Adrenal gland (tissue), 12 donors: ENCODE measurements around the gene COG1. TPM values are rescaled to one million over a fixed set of nuclear protein-coding genes. Genes with fewer than 3 reads are reported as not detected.

Experiments used
- DNase-seq, 7 donors: peaks; one replicate each; pipeline ENCODE4 v3.0.0-alpha.2; 2019 to 2020
- H3K27ac ChIP-seq, 5 donors: fragments of 200-600 bp; sonication (generic) in 4 of 5; 1 replicate in 3 of 5; 2 replicates in 2 of 5; pipeline versions ENCODE4 v1.5.1 to v1.8.0; 2016 to 2020; ENCODE audit warnings: mild to moderate bottlenecking in 1 of 5
- H3K27me3 ChIP-seq: fragments of 200-600 bp; 2 replicates; pipeline ENCODE4 v1.8.0; 2021
- H3K36me3 ChIP-seq, 2 donors: fragments of 200-600 bp; replicated peaks in 1 of 2; 1 replicate in 1 of 2; 2 replicates in 1 of 2; pipeline versions ENCODE4 v1.5.1 to v1.8.0; 2018 to 2022
- H3K4me1 ChIP-seq, 2 donors: fragments of 200-600 bp; replicated peaks in 1 of 2; 1 replicate in 1 of 2; 2 replicates in 1 of 2; pipeline versions ENCODE4 v1.5.1 to v1.8.0; 2018 to 2021
- H3K4me3 ChIP-seq, 4 donors: fragments of 200-600 bp; sonication (generic) in 3 of 4; one replicate each; pipeline ENCODE4 v1.5.1; 2016 to 2018
- H3K9me3 ChIP-seq, 3 donors: fragments of 200-600 bp; sonication (generic) in 1 of 3; replicated peaks in 1 of 3; 1 replicate in 2 of 3; 2 replicates in 1 of 3; pipeline versions ENCODE4 v1.5.1 to v1.8.0; 2016 to 2021
- POLR2A ChIP-seq, 2 donors: fragments of 450-650 bp; IDR thresholded peaks; one replicate each; pipeline ENCODE4 v1.6.1; 2017; ENCODE audit warnings: antibody characterized with exemption in 2 of 2, mild to moderate bottlenecking in 2 of 2, moderate library complexity in 1 of 2
- WGBS, 4 donors: extraction: QIAGEN DNeasy Blood & Tissue Kit in 2 of 4; methylation state at CpG; one replicate each; pipeline versions ENCODE4 v1.1.5 to v1.1.7; 2013 to 2017; 5-methylcytosine and 5-hydroxymethylcytosine counted together
- intact Hi-C, 2 donors: fragments of 100-400 bp; cut with DNase I; formaldehyde crosslinking; loops; one replicate each; pipeline versions ENCODE4 v1.14.1 to v1.15.0; 2022 to 2023
- polyA plus RNA-seq, 3 donors: library from polyadenylated mRNA; stranded (reverse); fragments of 200-250 nt in 2 of 3; fragments of 350-450 nt in 1 of 3; fragmentation: Illumina TruSeq in 1 of 3; extraction: RNeasy Lipid Tissue Mini Kit (QIAGEN cat#74804) in 1 of 3; gene quantifications; one replicate each; pipeline ENCODE4 v1.2.3, GENCODE V29; 2013 to 2014
- total RNA-seq, 9 donors: library from RNA; depleted of rRNA in 4 of 9; stranded (reverse); fragments of >200 nt in 4 of 9; fragments of 120-200 nt in 1 of 9; fragmentation: NEBNext Ultra II Directional in 1 of 9; extraction: Animal tissue kit (Norgen Biotek cat#: 25700) in 1 of 9; gene quantifications; one replicate each; pipeline versions ENCODE4 v1.1.0 to v1.2.4, GENCODE V29; 2013 to 2023
- TF ChIP-seq, protein P1 (sequence below), 6 experiments: fragments of 450-650 bp in 4 of 6; fragments of 200-600 bp in 2 of 6; sonication (generic) in 1 of 6; IDR thresholded peaks; 1 replicate in 5 of 6; 2 replicates in 1 of 6; pipeline versions ENCODE4 v1.5.1 to v1.8.0; 2016 to 2021; ENCODE audit warnings: antibody characterized with exemption in 6 of 6, mild to moderate bottlenecking in 2 of 6, moderate library complexity in 1 of 6
- donor health status: healthy with polysubstance abuse.
- donor health status: Bipolar disorder and iron deficiency.
- donor health status: DM: yes; HTN: yes; CAD: no.
- donor health status: DM: no; HTN: no; CAD: no.
- donor health status: DM: no; HTN: no; CAD: no.
- donor health status: DM: yes; HTN: yes; CAD: no.

COG1 gene
- total and polyA plus RNA-seq, 12 donors = 23.6 to 63.2 (median 52.9) TPM

DNA sequence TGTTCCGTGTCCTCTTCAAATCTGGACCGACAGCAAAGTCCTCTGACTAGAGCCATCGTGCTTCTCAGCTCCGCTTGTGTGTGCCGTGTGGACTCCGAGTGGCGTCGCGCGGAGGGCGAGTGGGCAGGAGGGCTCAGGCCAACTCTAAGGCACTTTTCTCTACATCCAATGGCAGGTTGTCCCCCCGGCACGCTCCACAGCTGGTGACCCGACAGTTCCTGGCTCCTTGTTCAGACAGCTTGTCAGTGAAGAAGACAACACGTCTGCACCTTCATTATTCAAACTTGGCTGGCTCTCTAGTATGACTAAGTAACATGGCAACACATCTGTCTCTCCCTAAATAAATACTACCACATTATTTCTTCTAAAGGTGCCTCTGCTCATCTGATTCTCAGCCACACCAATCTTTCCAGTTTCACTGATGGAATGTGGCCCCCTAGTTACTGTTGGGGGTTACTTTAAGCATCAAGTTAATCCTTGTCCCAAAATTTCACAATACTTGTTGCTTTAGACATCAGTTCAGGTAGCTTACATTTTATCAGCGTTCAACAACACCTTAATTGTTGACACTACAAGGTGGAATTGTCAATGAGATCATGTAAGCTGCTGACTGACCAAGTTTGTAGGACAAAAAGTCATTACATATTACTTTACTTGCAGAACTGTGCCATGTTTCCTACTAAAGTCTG is 15.4 kb downstream of the COG1 start:
- Histone ChIP-seq H3K9me3 (no peaks in the 10 kb centered on the region), H3K4me3 (no peak overlapping the region), H3K4me1 (peaks cover 0 to 9% of the 10 kb centered on the region in 2 donors), H3K36me3 (peaks cover 0 to 64% of the 10 kb centered on the region in 2 donors), H3K27ac (no peak overlapping the region), H3K27me3 (no peaks in the 10 kb centered on the region)
- WGBS, 4 donors = 92 to 95% (median 93%) methylated on average over 16 of the region's 16 CpGs
- no peak for TF ChIP-seq POLR2A (IDR thresholded peaks at IDR 0.05)
- TF ChIP-seq, protein P1, sequence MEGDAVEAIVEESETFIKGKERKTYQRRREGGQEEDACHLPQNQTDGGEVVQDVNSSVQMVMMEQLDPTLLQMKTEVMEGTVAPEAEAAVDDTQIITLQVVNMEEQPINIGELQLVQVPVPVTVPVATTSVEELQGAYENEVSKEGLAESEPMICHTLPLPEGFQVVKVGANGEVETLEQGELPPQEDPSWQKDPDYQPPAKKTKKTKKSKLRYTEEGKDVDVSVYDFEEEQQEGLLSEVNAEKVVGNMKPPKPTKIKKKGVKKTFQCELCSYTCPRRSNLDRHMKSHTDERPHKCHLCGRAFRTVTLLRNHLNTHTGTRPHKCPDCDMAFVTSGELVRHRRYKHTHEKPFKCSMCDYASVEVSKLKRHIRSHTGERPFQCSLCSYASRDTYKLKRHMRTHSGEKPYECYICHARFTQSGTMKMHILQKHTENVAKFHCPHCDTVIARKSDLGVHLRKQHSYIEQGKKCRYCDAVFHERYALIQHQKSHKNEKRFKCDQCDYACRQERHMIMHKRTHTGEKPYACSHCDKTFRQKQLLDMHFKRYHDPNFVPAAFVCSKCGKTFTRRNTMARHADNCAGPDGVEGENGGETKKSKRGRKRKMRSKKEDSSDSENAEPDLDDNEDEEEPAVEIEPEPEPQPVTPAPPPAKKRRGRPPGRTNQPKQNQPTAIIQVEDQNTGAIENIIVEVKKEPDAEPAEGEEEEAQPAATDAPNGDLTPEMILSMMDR (IDR thresholded peaks at IDR 0.05) = no peak
- intact Hi-C loops = no loop called here
- DNase-seq = no peak

- intact Hi-C loops = no loop called here
- H3K9me3 ChIP-seq = no peaks in the 10 kb centered on the region
- H3K36me3 ChIP-seq = peaks cover 0 to 55% of the 10 kb centered on the region in 2 donors
- H3K4me3 ChIP-seq = no peak overlapping the region
- no peak for DNase-seq
- H3K27me3 ChIP-seq = no peaks in the 10 kb centered on the region
- peaks cover 0 to 6% of the 10 kb centered on the region in 2 donors for H3K4me1 ChIP-seq
- H3K27ac ChIP-seq = peak overlapping the region in 2 of 5 donors; percentile 26 to 52
- TF ChIP-seq, protein P1 (IDR thresholded peaks at IDR 0.05) = no peak
- no peak for TF ChIP-seq POLR2A (IDR thresholded peaks at IDR 0.05)
- WGBS, 4 donors = 90 to 96% (median 95%) methylated on average over 8 to 13 of the region's 13 CpGs
These were observed 16.6 kb downstream of the COG1 start for GRCh38 chr17:73209436-73209835.

DNA sequence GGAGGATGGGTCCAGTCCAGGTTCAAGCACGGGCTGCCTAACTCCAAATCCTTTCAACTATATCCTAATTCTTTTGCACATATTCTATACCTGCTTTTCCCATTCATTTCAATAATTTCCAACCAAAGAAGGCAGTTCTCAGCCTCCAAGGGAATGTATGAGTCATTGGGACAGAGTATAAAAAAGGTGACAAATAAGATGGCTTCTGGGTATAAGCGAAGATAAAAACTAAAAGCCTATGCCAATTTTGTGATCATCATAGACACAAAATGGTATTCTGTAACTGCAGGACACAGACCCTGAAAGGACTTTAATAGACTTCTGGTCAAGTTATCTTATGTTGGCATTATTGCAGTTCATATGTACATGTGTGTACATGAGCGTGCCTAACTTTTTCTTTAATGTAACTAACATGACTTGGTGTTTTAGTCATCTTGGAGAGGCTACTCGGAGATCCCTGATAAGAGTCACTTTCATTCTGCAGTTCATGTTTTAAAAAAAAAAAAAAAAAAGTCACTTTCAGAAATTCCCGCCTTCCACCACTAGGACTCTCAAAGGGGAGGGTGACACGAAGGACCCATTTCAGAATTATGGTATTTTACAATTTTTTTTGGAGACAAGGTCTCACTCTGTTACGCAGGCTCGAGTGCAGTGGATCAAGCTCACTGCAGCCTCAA is 17.3 kb downstream of the COG1 start:
- H3K4me3 ChIP-seq = no peak overlapping the region
- intact Hi-C loops = no loop called here
- 49 to 56% (median 53%) methylated on average over 8 of the region's 8 CpGs for WGBS, 4 donors
- peak overlapping the region in 4 of 5 donors; percentile 21 to 52 (median 30) for H3K27ac ChIP-seq
- H3K9me3 ChIP-seq = no peaks in the 10 kb centered on the region
- TF ChIP-seq POLR2A (IDR thresholded peaks at IDR 0.05) = no peak
- TF ChIP-seq, protein P1 (IDR thresholded peaks at IDR 0.05) = peak; percentile 25 to 51 (median 48)
- peaks cover 0 to 50% of the 10 kb centered on the region in 2 donors for H3K36me3 ChIP-seq
- no peak for DNase-seq
- peaks cover 0 to 6% of the 10 kb centered on the region in 2 donors for H3K4me1 ChIP-seq
- no peaks in the 10 kb centered on the region for H3K27me3 ChIP-seq

DNA sequence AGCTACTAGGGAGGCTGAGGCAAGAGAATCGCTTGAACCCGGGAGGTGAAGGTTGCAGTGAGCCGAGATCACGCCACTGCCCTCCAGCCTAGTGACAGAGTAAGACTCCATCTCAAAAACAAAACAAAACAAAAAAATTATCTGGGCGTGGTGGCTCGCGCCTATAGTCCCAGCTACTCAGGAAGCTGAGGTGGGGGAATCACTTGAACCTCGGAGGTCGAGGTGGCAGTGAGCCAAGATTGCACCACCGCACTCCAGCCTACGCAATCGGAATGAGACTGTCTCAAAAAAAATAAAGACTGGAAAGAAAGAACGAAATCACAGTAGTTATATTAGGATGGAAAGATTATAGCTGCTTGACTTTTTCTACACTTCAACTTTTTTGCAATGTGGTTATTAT is 18.9 kb downstream of the COG1 start:
- Histone ChIP-seq H3K4me1 (peaks cover 0 to 6% of the 10 kb centered on the region in 2 donors), H3K36me3 (peaks cover 0 to 34% of the 10 kb centered on the region in 2 donors), H3K27ac (no peak overlapping the region), H3K27me3 (no peaks in the 10 kb centered on the region), H3K4me3 (no peak overlapping the region), H3K9me3 (no peaks in the 10 kb centered on the region)
- DNase-seq = peak in 2 of 7 donors; percentile 31 to 63
- intact Hi-C loops = no loop called here
- 68 to 72% (median 69%) methylated on average over 13 of the region's 13 CpGs for WGBS, 4 donors
- TF ChIP-seq, protein P1 (IDR thresholded peaks at IDR 0.05) = no peak
- TF ChIP-seq POLR2A (IDR thresholded peaks at IDR 0.05) = no peak
